Caco-2 (cell line): Measurements from ENCODE around the gene TBX4. TPM values are rescaled to one million over a fixed set of nuclear protein-coding genes. Genes with fewer than 3 reads are reported as not detected.

ENCODE experiments used
- BruUV-seq: library from RNA; stranded (reverse); fragments of 400-500 nt; replicated peaks from 2 replicates; lab custom pipeline; 2021; lab: Mats Ljungman, UMichigan
- CTCF ChIA-PET: fragments of 300-600 bp; sonication (Branson Sonifier 250); formaldehyde crosslinking; loops from one replicate; lab custom pipeline; 2022; ENCODE audit warnings: antibody characterized with exemption; lab: Charles Lee
- POLR2A ChIA-PET: fragments of 300-600 bp; sonication (Branson Sonifier 250); formaldehyde crosslinking; loops from one replicate; lab custom pipeline; 2022; ENCODE audit warnings: antibody characterized with exemption; lab: Charles Lee
- DNase-seq, 2 experiments: peaks; one replicate each; pipeline versions ENCODE4 v3.0.0 to v3.0.0-alpha.2; 2020 to 2022
- H3K27me3 ChIP-seq: replicated peaks from 2 replicates; pipeline ENCODE4 v1.6.0; 2011; ENCODE audit warnings: low read length; ENCODE audit not compliant: control insufficient read depth, insufficient read depth
- H3K36me3 ChIP-seq: 2 replicates; pipeline ENCODE4 v1.5.1; 2011; ENCODE audit warnings: low read length; ENCODE audit not compliant: control insufficient read depth, insufficient read depth
- H3K4me1 ChIP-seq: fragments of 250-450 bp; sonication (Bioruptor Pico); 2 replicates; pipeline ENCODE4 v1.5.1; 2020; ENCODE audit warnings: mild to moderate bottlenecking
- H3K4me3 ChIP-seq: 2 replicates; pipeline ENCODE4 v1.5.1; 2011; ENCODE audit warnings: low read depth, mild to moderate bottlenecking, control low read depth, low read length
- H3K9me3 ChIP-seq: fragments of 250-450 bp; sonication (Bioruptor Pico); 2 replicates; pipeline ENCODE4 v1.5.1; 2020; ENCODE audit warnings: mild to moderate bottlenecking, moderate library complexity
- H3K27ac Mint-ChIP-seq: one replicate; pipeline ENCODE4 v1.8.0; 2022; ENCODE audit warnings: mixed read lengths; ENCODE audit not compliant: unreplicated experiment
- H3K27me3 Mint-ChIP-seq: one replicate; pipeline ENCODE4 v1.8.0; 2022; ENCODE audit warnings: mixed read lengths; ENCODE audit not compliant: insufficient read depth, unreplicated experiment
- H3K36me3 Mint-ChIP-seq: one replicate; pipeline ENCODE4 v1.8.0; 2022; ENCODE audit warnings: mild to moderate bottlenecking, mixed read lengths; ENCODE audit not compliant: insufficient read depth, unreplicated experiment
- H3K4me1 Mint-ChIP-seq: one replicate; pipeline ENCODE4 v1.8.0; 2022; ENCODE audit warnings: low read depth, mixed read lengths; ENCODE audit not compliant: unreplicated experiment
- H3K4me3 Mint-ChIP-seq: one replicate; pipeline ENCODE4 v1.8.0; 2022; ENCODE audit warnings: mild to moderate bottlenecking, moderate library complexity, mixed read lengths; ENCODE audit not compliant: unreplicated experiment
- H3K9me3 Mint-ChIP-seq: one replicate; pipeline ENCODE4 v1.8.0; 2022; ENCODE audit warnings: mixed read lengths; ENCODE audit not compliant: unreplicated experiment
- CTCF ChIP-seq, 2 experiments: fragments of 200-600 bp in 1 of 2; IDR thresholded peaks; 1 replicate in 1 of 2; 2 replicates in 1 of 2; pipeline versions ENCODE4 v1.5.1 to v1.8.0; 2011 to 2022; ENCODE audit warnings: antibody characterized with exemption in 1 of 2, control low read depth in 1 of 2, inconsistent platforms in 1 of 2, low read depth in 1 of 2, low read length in 1 of 2, mild to moderate bottlenecking in 1 of 2, moderate library complexity in 1 of 2; ENCODE audit not compliant: insufficient read depth in 1 of 2, severe bottlenecking in 1 of 2, unreplicated experiment in 1 of 2
- intact Hi-C: fragments of 100-400 bp; cut with micrococcal nuclease; formaldehyde crosslinking; loops from one replicate; pipeline ENCODE4 v1.10.0; 2022; ENCODE audit not compliant: unreplicated experiment
- total RNA-seq: library from RNA; stranded (reverse); gene quantifications from 2 replicates; pipeline ENCODE4 v1.2.3, GENCODE V29; 2022

The TBX4 gene
- total RNA-seq, 1 experiment from 2014 or later = 2.5 TPM

GRCh38 chr17:61457226-61457983 is 5.2 kb downstream of the TBX4 start:
- H3K4me3 Mint-ChIP-seq = no peak overlapping the region
- no TSS peak for BruUV-seq
- peaks cover 18% of the 10 kb centered on the region for H3K9me3 Mint-ChIP-seq
- Histone ChIP-seq H3K9me3 (peaks cover 8% of the 10 kb centered on the region), H3K36me3 (no peaks in the 10 kb centered on the region), H3K27me3 (no peaks in the 10 kb centered on the region), H3K4me1 (peaks cover 49% of the 10 kb centered on the region), H3K4me3 (no peak overlapping the region)
- H3K27me3 Mint-ChIP-seq = no peaks in the 10 kb centered on the region
- H3K27ac Mint-ChIP-seq = no peak overlapping the region
- DNase-seq = no peak
- no peak for TF ChIP-seq CTCF (IDR thresholded peaks at IDR 0.05; ENCODE audit: insufficient read depth in 1 of 2, low read depth in 1 of 2, low read length in 1 of 2, severe bottlenecking in 1 of 2, unreplicated experiment in 1 of 2)
- POLR2A ChIA-PET = no interaction called here
- peaks cover 7% of the 10 kb centered on the region for H3K36me3 Mint-ChIP-seq
- CTCF ChIA-PET = no interaction called here
- peaks cover 48% of the 10 kb centered on the region for H3K4me1 Mint-ChIP-seq
- intact Hi-C loops = no loop called here

- Mint-ChIP-seq H3K4me1 (peaks cover 54% of the 10 kb centered on the region), H3K4me3 (no peak overlapping the region), H3K27ac (no peak overlapping the region), H3K27me3 (no peaks in the 10 kb centered on the region), H3K36me3 (peaks cover 13% of the 10 kb centered on the region), H3K9me3 (peaks cover 15% of the 10 kb centered on the region)
- peaks cover 55% of the 10 kb centered on the region for H3K4me1 ChIP-seq
- POLR2A ChIA-PET = no interaction called here
- no peak overlapping the region for H3K4me3 ChIP-seq
- intact Hi-C loops = no loop called here
- CTCF ChIA-PET = no interaction called here
- BruUV-seq = no TSS peak
- no peak for TF ChIP-seq CTCF (IDR thresholded peaks at IDR 0.05; ENCODE audit: insufficient read depth in 1 of 2, low read depth in 1 of 2, low read length in 1 of 2, severe bottlenecking in 1 of 2, unreplicated experiment in 1 of 2)
- H3K36me3 ChIP-seq = no peaks in the 10 kb centered on the region
- H3K9me3 ChIP-seq = peaks cover 8% of the 10 kb centered on the region
- no peaks in the 10 kb centered on the region for H3K27me3 ChIP-seq
- no peak for DNase-seq
Observed at GRCh38 chr17:61458000-61458399, 5.8 kb downstream of the TBX4 start.

GRCh38 chr17:61458421-61459141 is 6.4 kb downstream of the TBX4 start:
- ChIA-PET CTCF (no interaction called here), POLR2A (no interaction called here)
- Histone ChIP-seq H3K27me3 (no peaks in the 10 kb centered on the region), H3K36me3 (no peaks in the 10 kb centered on the region), H3K9me3 (peaks cover 8% of the 10 kb centered on the region), H3K4me1 (peaks cover 61% of the 10 kb centered on the region), H3K4me3 (no peak overlapping the region)
- intact Hi-C loops = no loop called here
- Mint-ChIP-seq H3K4me1 (peaks cover 56% of the 10 kb centered on the region), H3K9me3 (peaks cover 9% of the 10 kb centered on the region), H3K27me3 (no peaks in the 10 kb centered on the region), H3K27ac (no peak overlapping the region), H3K36me3 (peaks cover 18% of the 10 kb centered on the region), H3K4me3 (no peak overlapping the region)
- BruUV-seq = no TSS peak
- TF ChIP-seq CTCF (IDR thresholded peaks at IDR 0.05; ENCODE audit: insufficient read depth in 1 of 2, low read depth in 1 of 2, low read length in 1 of 2, severe bottlenecking in 1 of 2, unreplicated experiment in 1 of 2) = no peak
- no peak for DNase-seq
